ENCODE results near the gene SUN1.

GRCh38 chr7:894927-895450 lies 62.7 kb downstream of the SUN1 start:
- TF ChIP-seq PRDM4 (tag by site-specific recombination; IDR thresholded peaks at IDR 0.05) = no peak
- no peak for TF ChIP-seq MYNN (tag by site-specific recombination; IDR thresholded peaks at IDR 0.05; ENCODE audit: borderline replicate concordance)
- no peak for TF ChIP-seq ZBTB26 (tag by site-specific recombination; optimal IDR thresholded peaks at IDR 0.05)

Measured in HEK293 (cell line).